ENCODE measurements around the gene IL1RL1.

The IL1RL1 gene

DNA sequence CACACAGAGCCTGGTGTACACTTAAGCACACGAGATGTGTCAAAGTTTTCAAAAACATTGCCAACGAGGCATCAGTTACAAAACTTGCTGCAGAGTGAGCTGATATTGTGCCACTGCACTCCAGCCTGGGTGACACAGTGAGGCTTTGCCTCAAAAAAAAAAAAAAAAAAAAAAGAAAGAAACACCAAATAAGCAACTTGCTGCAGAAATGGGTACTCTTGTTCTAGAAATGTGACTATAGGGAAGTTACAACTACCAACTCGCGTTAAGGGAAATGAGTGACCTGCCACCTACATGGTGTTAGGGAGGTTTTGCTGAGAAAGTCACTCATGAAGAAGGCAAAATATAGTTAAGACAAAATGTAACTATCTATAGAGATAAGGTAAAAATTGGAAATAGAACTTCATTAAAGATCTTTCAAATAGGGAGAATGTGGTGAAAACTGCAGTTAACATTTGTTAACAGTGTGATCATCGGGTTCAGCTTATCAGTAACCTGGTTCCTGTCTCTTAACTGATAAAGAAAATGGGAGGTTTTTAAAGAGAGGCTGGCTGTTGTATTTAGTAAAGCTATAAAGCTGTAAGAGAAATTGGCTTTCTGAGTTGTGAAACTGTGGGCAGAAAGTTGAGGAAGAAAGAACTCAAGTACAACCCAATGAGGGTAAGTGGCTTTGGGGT lies at the start of gene IL1RL1:
Gene IL1RL1, plus strand, starts transcription at position 600 of the 677 bp plus-strand sequence. CDS start 26,702 bp downstream, outside the sequence.
- TF ChIP-seq ZNF274 (IDR thresholded peaks at IDR 0.05; ENCODE audit: low read depth, low read length): no peak
- no peak within 1 kb of the TSS for H3K4me3 ChIP-seq (ENCODE audit: low read length)

DNA sequence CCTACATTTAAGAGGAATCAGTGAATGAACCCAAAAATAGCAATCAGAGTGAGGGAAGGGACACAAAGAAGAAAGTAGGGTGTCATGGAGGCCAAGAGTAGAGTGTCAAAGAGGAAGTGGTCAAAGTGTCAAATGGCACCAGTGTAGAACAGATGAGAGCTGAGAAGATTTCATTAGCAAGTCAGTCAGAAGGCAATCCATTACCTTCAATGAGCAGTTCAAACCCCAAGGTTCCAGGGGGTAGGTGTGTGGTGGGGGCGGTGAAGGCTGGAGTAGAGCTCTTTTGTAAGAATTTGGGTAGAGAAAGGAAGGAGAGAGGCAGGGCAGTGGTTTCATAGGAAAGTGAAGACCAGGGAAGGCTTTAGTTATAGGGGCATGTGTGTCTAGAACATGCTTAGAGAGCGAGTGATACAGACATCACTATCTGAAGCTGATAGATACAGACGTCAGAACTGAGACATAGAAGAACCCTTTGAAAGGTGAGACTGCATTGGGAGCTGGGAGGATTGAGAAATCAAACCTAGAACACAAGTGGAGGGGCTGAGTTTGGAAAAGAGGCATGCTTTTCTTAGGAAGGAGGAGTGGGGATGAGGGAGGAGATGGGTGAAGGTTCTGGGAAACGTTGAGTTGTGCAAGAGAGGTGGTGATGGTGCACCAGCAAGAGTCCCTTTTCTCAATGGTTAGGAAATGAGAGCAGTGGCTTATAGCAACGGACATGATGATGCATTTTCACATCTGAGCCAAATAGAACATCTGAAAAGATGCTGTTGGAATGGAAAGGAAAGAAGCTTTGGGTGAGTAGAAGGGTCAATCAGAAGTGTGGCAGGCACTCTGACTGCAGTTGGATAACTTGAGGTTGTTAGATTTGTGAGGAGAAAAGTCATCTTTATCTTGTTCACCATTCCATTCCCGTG lies 48.9 kb upstream of the IL1RL1 start:
- no peak for TF ChIP-seq ZNF274 (IDR thresholded peaks at IDR 0.05; ENCODE audit: low read depth, low read length)
- H3K4me3 ChIP-seq (ENCODE audit: low read length): no peak overlapping the region

DNA sequence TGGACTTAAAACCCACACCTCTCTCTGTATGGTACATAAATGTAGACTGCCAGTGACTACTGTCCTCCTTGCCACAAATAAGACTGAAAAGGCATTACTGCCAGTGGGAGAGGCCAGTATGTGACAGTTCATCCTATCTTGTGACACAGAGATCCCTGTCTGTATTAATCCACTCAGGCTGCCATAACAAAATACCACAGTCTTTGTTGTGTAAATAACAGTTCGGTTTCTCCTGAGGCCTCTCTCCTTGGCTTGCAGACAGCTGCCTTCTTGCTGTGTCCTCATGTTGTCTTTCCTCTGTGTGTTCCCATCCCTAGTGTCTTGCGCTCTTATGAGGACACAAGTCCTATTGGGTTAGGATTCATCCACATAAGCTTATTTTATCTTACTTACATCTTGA lies 46.4 kb upstream of the IL1RL1 start:
- H3K4me3 ChIP-seq (ENCODE audit: low read length): no peak overlapping the region
- TF ChIP-seq ZNF274 (IDR thresholded peaks at IDR 0.05; ENCODE audit: low read depth, low read length): no peak

DNA sequence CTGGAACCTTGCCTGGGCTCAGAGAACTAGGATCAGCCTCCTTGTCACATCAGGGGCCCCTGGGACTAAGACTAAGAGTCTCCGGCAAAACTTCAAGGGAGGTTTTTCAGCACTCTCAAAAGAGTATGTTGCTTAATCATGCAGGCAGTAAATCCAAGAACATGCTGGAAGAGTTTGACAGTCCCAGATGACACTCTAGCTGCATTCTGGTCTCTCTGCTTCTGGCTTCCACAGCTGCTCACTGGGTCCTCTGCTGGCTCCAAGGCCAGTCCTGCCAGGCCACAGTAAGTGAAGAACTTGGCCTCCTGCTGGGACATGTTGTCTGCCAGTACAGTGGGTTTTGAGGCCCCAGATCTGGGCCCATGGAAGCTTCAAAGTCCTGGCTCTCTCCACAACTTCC lies 45.2 kb upstream of the IL1RL1 start:
- H3K4me3 ChIP-seq (ENCODE audit: low read length): no peak overlapping the region
- TF ChIP-seq ZNF274 (IDR thresholded peaks at IDR 0.05; ENCODE audit: low read depth, low read length): no peak

DNA sequence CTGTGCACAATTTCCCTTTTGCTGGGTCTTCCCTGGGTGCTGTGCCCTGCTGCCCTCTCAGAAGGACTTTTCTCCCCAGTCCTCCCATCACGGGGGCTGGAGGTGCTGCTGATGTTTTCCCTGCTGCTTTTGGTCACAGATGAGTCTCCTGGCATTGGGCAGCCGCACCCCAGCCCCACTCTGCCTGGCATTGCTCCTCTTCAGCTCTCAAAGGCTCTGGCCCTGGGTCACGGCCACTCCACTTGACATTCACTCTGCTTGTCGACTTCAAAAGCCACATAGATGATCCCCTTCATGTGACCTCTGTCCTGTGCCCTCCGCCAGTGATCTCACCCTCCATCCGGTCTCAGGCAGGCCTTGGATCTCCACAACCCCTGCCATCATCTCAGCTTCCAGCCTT lies 43.6 kb upstream of the IL1RL1 start:
- TF ChIP-seq ZNF274 (IDR thresholded peaks at IDR 0.05; ENCODE audit: low read depth, low read length): no peak
- no peak overlapping the region for H3K4me3 ChIP-seq (ENCODE audit: low read length)

DNA sequence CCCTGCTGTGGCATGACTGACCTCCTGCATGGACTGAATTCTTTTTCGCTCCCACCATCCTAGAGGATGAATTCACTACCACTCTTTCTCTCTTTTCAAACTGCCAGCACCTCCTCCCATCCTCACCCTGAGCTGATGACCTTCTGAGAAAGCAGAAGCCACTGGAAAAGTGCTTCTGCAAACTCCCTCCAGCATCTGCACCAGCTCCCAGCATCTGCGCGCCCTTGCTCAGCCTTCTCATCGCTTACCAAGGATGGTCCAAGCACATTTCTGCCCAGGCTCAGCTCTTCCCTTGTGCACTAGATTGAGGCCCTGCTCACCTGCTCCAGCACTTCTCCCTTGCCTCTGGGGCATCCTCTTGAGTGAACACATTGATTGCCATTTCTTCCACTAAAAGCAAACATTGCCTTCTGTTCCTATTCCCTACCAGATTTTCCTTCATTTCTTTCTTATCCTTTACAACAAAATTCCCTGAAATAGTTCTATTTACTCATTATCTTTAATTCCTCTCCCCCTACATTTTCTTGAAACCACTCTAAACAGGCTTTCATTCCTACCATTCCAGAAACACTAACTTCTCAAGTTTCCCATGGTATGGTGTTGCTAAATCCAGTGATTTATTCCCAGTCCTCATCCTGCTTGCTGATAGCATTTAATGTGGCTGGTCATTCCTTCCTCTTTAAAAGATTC lies 42.7 kb upstream of the IL1RL1 start:
- no peak for TF ChIP-seq ZNF274 (IDR thresholded peaks at IDR 0.05; ENCODE audit: low read depth, low read length)
- H3K4me3 ChIP-seq (ENCODE audit: low read length): no peak overlapping the region

DNA sequence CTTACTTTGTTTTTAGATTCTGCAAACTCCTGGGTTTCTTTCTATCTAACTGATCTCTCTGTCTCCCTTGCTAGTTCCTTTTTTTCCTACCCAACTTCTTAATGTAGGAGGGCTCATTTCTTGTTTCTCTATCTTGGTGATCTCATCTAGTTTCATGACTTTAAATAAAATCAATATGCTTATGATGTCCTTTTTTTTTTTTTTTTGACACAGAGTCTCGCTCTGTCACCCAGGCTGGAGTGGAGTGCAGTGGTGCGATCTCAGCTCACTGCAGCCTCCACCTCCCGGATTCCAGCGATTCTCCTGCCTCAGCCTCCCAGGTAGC lies 42.2 kb upstream of the IL1RL1 start:
- TF ChIP-seq ZNF274 (IDR thresholded peaks at IDR 0.05; ENCODE audit: low read depth, low read length): no peak
- no peak overlapping the region for H3K4me3 ChIP-seq (ENCODE audit: low read length)

DNA sequence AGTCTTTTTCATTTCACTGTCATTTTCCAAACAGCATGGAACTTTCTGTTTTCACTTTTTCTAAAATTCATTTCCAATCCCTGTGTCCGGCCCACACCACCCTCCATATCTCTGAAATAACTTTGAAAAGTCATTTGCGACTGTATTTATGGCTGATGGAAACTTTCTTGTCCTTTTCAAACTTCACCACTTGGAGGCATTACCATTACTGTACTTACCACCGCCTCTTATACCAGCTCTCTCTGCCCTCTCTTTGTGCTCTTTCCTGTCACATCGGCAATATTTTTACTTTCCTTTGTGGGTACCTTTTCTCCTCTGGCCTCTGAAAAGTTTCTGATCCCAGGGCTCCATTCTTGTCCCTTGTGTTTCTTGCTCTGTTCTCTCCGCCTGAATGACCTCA lies 39.5 kb upstream of the IL1RL1 start:
- H3K4me3 ChIP-seq (ENCODE audit: low read length): no peak overlapping the region
- TF ChIP-seq ZNF274 (IDR thresholded peaks at IDR 0.05; ENCODE audit: low read depth, low read length): no peak

DNA sequence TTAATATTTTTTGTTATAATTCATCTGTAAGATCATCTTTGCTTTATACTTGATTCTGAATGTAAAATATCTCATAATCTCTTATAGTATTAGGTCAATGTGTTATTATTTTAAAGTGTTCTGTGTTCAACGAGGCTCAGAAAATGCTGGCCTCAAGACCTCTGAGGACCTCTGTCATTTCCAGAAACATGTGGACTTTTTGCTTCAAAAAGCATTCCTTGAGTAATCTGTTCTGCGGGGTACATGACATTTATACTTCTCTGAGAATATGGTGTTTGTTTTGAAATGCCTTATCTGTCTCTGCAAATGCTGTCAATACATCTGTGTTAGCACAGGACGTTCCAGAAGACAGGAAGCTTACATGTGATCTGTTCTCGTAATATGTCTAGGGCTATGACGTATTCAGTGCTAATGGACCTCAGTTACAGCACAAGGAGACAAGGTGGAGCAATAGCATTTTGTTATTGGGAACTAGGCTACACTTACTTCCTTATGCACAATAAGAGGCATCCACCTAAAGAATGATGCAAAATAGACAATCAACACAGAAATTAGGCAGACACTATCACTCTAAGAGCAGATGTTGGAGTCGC lies 37.6 kb upstream of the IL1RL1 start:
- no peak for TF ChIP-seq ZNF274 (IDR thresholded peaks at IDR 0.05; ENCODE audit: low read depth, low read length)
- H3K4me3 ChIP-seq (ENCODE audit: low read length): no peak overlapping the region

DNA sequence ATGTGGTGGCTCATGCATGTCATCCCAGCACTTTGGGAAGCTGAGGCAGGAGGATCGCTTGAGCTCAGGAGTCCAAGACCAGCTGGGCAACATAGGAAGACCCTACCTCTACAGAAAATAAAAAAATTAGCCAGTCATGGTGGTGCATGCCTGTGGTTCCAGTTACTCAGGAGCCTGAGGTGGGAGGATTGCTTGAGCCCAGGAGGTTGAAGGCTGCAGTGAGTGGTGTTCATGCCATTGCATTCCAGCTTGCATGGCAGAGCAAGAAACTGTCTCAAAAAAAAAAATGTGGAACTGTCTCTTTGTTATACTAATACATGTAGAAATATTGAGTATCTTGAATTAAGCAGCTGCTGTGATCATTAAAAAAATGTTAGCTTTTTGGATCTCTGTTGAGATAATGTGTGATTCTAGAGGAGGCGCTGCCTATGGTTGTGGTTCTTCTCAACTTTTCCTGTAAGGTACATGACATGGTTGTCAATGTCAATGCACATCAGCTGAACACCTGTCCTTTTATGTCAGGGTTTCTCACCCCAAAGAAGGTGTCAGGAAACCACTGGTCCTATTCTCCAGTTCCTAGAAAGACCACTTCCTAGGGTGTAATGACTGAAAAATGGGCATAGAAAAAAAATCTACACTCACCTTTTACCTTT lies 34.7 kb upstream of the IL1RL1 start:
- no peak for TF ChIP-seq ZNF274 (IDR thresholded peaks at IDR 0.05; ENCODE audit: low read depth, low read length)
- no peak overlapping the region for H3K4me3 ChIP-seq (ENCODE audit: low read length)

DNA sequence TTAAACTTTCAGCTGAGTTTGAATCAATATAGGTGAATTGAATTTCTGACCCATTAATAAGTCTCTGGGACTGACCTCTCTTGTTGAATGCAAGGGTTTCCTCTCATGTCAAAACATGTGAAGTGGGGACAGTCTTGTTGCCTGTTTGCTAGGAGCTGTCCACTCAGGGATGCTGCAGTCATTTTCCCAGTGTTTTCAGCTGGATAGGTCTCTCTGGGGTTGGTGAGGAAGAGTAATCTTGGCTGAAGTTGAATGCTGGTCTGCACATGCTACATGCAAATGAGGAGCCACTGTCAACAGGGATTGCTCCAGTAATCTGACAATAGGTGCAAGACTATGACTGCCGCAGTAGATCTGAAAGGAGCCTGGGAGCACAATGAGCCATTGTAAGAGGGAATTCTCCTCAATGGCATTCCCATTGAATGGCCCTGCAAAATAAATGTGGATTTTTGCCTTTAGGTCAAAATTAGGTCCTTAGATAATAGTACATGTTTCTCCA lies 34.1 kb upstream of the IL1RL1 start:
- no peak for TF ChIP-seq ZNF274 (IDR thresholded peaks at IDR 0.05; ENCODE audit: low read depth, low read length)
- no peak overlapping the region for H3K4me3 ChIP-seq (ENCODE audit: low read length)

DNA sequence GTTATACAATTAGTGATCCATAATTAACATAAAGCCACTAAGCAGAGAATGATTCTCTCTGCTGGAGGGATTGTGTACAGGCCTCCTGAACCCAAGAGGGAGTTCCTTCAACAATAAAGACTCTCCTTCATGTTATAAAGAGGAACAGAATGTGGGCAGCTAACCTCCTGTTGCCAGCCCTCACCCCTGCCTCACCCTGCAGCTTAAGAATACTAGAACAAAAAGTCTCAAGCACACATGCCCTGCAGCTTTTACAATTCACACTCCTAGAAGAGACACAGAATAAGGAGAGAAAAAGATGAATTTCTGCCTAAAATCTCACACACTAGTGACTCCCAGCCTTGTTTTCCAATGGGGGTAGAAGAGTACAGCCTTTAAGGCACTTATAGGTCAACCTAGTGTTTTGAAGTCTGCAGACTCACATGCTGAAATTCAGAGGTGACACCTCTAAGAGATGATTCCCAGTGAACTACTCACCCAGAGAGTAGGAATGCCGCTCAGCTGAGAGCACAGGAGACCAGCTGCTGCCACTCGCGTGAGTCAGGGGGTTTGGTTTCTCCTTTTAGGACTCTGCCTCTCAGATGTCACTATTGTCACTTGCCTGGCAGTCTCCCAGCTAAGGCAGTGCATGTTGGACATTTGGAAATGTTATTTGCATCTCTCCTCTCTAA lies 32.5 kb upstream of the IL1RL1 start:
- TF ChIP-seq ZNF274 (IDR thresholded peaks at IDR 0.05; ENCODE audit: low read depth, low read length): no peak

DNA sequence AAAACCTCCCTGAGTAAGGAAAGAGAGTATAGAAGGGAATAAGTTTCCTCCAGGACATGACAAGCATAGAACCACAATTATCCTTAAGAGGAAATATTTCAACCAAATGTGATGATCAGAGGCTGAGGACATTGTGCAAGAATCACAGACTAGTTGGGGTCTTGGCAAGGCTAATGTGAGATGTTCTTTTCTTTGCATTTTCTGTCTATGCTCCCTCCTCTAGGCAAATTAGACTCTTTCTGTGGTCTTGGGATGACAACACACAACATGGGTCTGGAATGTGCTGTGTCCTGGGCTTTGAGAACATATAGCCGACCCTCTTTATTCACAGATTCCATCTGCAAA lies 32.0 kb upstream of the IL1RL1 start:
- no peak for TF ChIP-seq ZNF274 (IDR thresholded peaks at IDR 0.05; ENCODE audit: low read depth, low read length)
- H3K4me3 ChIP-seq (ENCODE audit: low read length): no peak overlapping the region

More for the DNA sequence above, 32.5 kb upstream of the IL1RL1 start:
- H3K4me3 ChIP-seq (ENCODE audit: low read length): no peak overlapping the region
